CD14-positive monocyte (primary cell): ENCODE measurements around the gene RCN2. TPM values are rescaled to one million over a fixed set of nuclear protein-coding genes. Genes with fewer than 3 reads are reported as not detected.

Experiments used
- DNase-seq, 3 donors: peaks; one replicate each; pipeline ENCODE4 v3.0.0-alpha.2; 2011 to 2022
- H2AFZ ChIP-seq: 2 replicates; pipeline ENCODE4 v1.6.0; 2012; ENCODE audit warnings: mild to moderate bottlenecking, low read depth, low read length, inconsistent platforms; ENCODE audit not compliant: insufficient read depth, poor library complexity, severe bottlenecking
- H3K27ac ChIP-seq, 2 donors: 1 replicate in 1 of 2; 2 replicates in 1 of 2; pipeline ENCODE4 v1.5.1; 2012 to 2013; ENCODE audit warnings: low read length in 2 of 2, control low read depth in 1 of 2, inconsistent platforms in 1 of 2, low read depth in 1 of 2, mild to moderate bottlenecking in 1 of 2
- H3K27me3 ChIP-seq, 2 donors: one replicate each; pipeline versions ENCODE4 v1.6.0 to v1.6.1; 2011 to 2013; ENCODE audit warnings: low read length in 2 of 2; ENCODE audit not compliant: control insufficient read depth in 2 of 2, insufficient read depth in 2 of 2
- H3K36me3 ChIP-seq, 2 donors: replicated peaks in 1 of 2; 1 replicate in 1 of 2; 2 replicates in 1 of 2; pipeline versions ENCODE4 v1.5.1 to v1.6.1; 2012 to 2013; ENCODE audit warnings: low read length in 2 of 2, control low read depth in 1 of 2, inconsistent platforms in 1 of 2, mild to moderate bottlenecking in 1 of 2; ENCODE audit not compliant: insufficient read depth in 2 of 2, control insufficient read depth in 1 of 2
- H3K4me1 ChIP-seq, 2 donors: 1 replicate in 1 of 2; 2 replicates in 1 of 2; pipeline versions ENCODE4 v1.5.1 to v1.6.1; 2012 to 2013; ENCODE audit warnings: low read length in 2 of 2, control low read depth in 1 of 2, inconsistent platforms in 1 of 2, mild to moderate bottlenecking in 1 of 2, moderate library complexity in 1 of 2; ENCODE audit not compliant: insufficient read depth in 2 of 2, control insufficient read depth in 1 of 2
- H3K4me2 ChIP-seq: replicated peaks from 2 replicates; pipeline ENCODE3; 2012; ENCODE audit warnings: low read length, moderate library complexity, mild to moderate bottlenecking; ENCODE audit not compliant: poor library complexity, severe bottlenecking; ENCODE audit errors: extremely low read depth
- H3K4me3 ChIP-seq, 3 experiments: fragments of 200-600 bp in 1 of 3; sonication (generic) in 1 of 3; replicated peaks in 1 of 3; 1 replicate in 2 of 3; 2 replicates in 1 of 3; pipeline ENCODE4 v1.5.1; 2011 to 2013; ENCODE audit warnings: low read length in 3 of 3, mild to moderate bottlenecking in 3 of 3, control low read depth in 2 of 3, low read depth in 2 of 3, inconsistent platforms in 1 of 3, moderate library complexity in 1 of 3
- H3K79me2 ChIP-seq: 2 replicates; pipeline ENCODE4 v1.6.0; 2012; ENCODE audit warnings: mild to moderate bottlenecking, control low read depth, inconsistent platforms, low read length, moderate library complexity; ENCODE audit not compliant: insufficient read depth
- H3K9ac ChIP-seq: 2 replicates; pipeline ENCODE4 v1.6.0; 2017; ENCODE audit warnings: low read length, mild to moderate bottlenecking; ENCODE audit not compliant: insufficient read depth, poor library complexity, severe bottlenecking
- H3K9me3 ChIP-seq, 2 donors: replicated peaks in 1 of 2; 1 replicate in 1 of 2; 2 replicates in 1 of 2; pipeline versions ENCODE4 v1.5.1 to v1.6.1; 2012 to 2013; ENCODE audit warnings: low read length in 2 of 2, control low read depth in 1 of 2; ENCODE audit not compliant: control insufficient read depth in 1 of 2, insufficient read depth in 1 of 2
- H4K20me1 ChIP-seq: 2 replicates; pipeline ENCODE4 v1.6.0; 2012; ENCODE audit warnings: mild to moderate bottlenecking, low read length, control low read depth, moderate library complexity; ENCODE audit not compliant: insufficient read depth
- H3K27ac Mint-ChIP-seq, 7 donors: one replicate each; pipeline ENCODE4 v1.8.0; 2020; ENCODE audit warnings: mild to moderate bottlenecking in 7 of 7, mixed read lengths in 7 of 7, moderate library complexity in 6 of 7, inconsistent platforms in 2 of 7
- H3K27me3 Mint-ChIP-seq, 3 donors: one replicate each; pipeline ENCODE4 v1.8.0; 2021 to 2022; ENCODE audit warnings: low read depth in 3 of 3, mild to moderate bottlenecking in 3 of 3, mixed read lengths in 3 of 3, moderate library complexity in 3 of 3, inconsistent platforms in 1 of 3
- H3K36me3 Mint-ChIP-seq, 2 donors: one replicate each; pipeline ENCODE4 v1.8.0; 2020; ENCODE audit warnings: mixed read lengths in 2 of 2, inconsistent platforms in 1 of 2, mild to moderate bottlenecking in 1 of 2
- H3K4me1 Mint-ChIP-seq: one replicate; pipeline ENCODE4 v1.8.0; 2020; ENCODE audit warnings: mild to moderate bottlenecking, mixed read lengths
- H3K4me3 Mint-ChIP-seq, 2 donors: one replicate each; pipeline ENCODE4 v1.8.0; 2020; ENCODE audit warnings: mild to moderate bottlenecking in 2 of 2, mixed read lengths in 2 of 2, moderate library complexity in 1 of 2
- H3K9me3 Mint-ChIP-seq, 7 donors: one replicate each; pipeline ENCODE4 v1.8.0; 2020 to 2022; ENCODE audit warnings: mixed read lengths in 7 of 7, mild to moderate bottlenecking in 6 of 7, moderate library complexity in 6 of 7, inconsistent platforms in 2 of 7
- CTCF ChIP-seq: fragments of 200-600 bp; IDR thresholded peaks from one replicate; pipeline ENCODE4 v1.8.0; 2022; ENCODE audit warnings: antibody characterized with exemption, mild to moderate bottlenecking
- WGBS: methylation state at CpG from one replicate; pipeline ENCODE4 v1.1.5; 2013; ENCODE audit warnings: missing lambda C conversion rate; ENCODE audit not compliant: insufficient coverage; 5-methylcytosine and 5-hydroxymethylcytosine counted together
- intact Hi-C, 2 donors: fragments of 100-400 bp; cut with micrococcal nuclease; formaldehyde crosslinking; loops; one replicate each; pipeline versions ENCODE4 v1.15.0 to v1.15.1; 2023
- polyA plus RNA-seq, 3 donors: library from polyadenylated mRNA; depleted of rRNA in 1 of 3; unstranded in 2 of 3; stranded (reverse) in 1 of 3; fragments of 300-500 nt in 2 of 3; fragments of >200 nt in 1 of 3; fragmentation: Illumina TruSeq in 2 of 3; gene quantifications; 1 replicate in 2 of 3; 2 replicates in 1 of 3; pipeline ENCODE4 v1.2.3, GENCODE V29; 2012 to 2021

Gene RCN2
- polyA plus RNA-seq, 3 donors: 7.1 to 16.4 (median 13.2) TPM

- no peaks in the 10 kb centered on the region for H4K20me1 ChIP-seq
- peak in 2 of 3 donors; percentile 12 to 43 for DNase-seq
- intact Hi-C loops: loop anchor here in 1 of 2 donors (10.0 kb wide), 1 partner anchor 522 kb away; the partner anchor contains the start of genes HMG20A and PEAK1
- H3K36me3 Mint-ChIP-seq: peaks cover 9% of the 10 kb centered on the region in 2 donors
- H3K9me3 ChIP-seq: no peaks in the 10 kb centered on the region
- peak overlapping the region; percentile 52 for H2AFZ ChIP-seq
- H3K9me3 Mint-ChIP-seq: peaks cover 0 to 4% (median 0%) of the 10 kb centered on the region in 7 donors
- H3K4me3 ChIP-seq: peak overlapping the region in 2 of 3 experiments; percentile 19 to 67
- peaks cover 18% of the 10 kb centered on the region for H3K79me2 ChIP-seq
- peak overlapping the region; percentile 68 for H3K4me2 ChIP-seq
- H3K4me1 ChIP-seq: peaks cover 33 to 49% of the 10 kb centered on the region in 2 donors
- peak overlapping the region; percentile 78 to 87 for H3K4me3 Mint-ChIP-seq
- peak; percentile 39 for TF ChIP-seq CTCF
- peak overlapping the region; percentile 41 to 87 (median 81) for H3K27ac Mint-ChIP-seq
- peaks cover under 1 to 9% (median 2%) of the 10 kb centered on the region in 3 donors for H3K27me3 Mint-ChIP-seq
- peaks cover 46% of the 10 kb centered on the region for H3K4me1 Mint-ChIP-seq
- H3K9ac ChIP-seq: no peak overlapping the region
- no peaks in the 10 kb centered on the region for H3K27me3 ChIP-seq
- no peaks in the 10 kb centered on the region for H3K36me3 ChIP-seq
- H3K27ac ChIP-seq: peak overlapping the region in 1 of 2 donors; percentile 70
These were observed 28.3 kb upstream of the RCN2 start for GRCh38 chr15:76903251-76903681.

GRCh38 chr15:76904461-76905012 lies 27.0 kb upstream of the RCN2 start:
- peak overlapping the region; percentile 97 for H2AFZ ChIP-seq
- under 1% methylated on average over 22 of the region's 29 CpGs for WGBS

More at GRCh38 chr15:76904461-76905012, 27.0 kb upstream of the RCN2 start:
- TF ChIP-seq CTCF: no peak
- H4K20me1 ChIP-seq: no peaks in the 10 kb centered on the region
- intact Hi-C loops: loop anchor here in 1 of 2 donors (10.0 kb wide), 1 partner anchor 520 kb away; the partner anchor contains the start of genes HMG20A and PEAK1
- Mint-ChIP-seq H3K4me3 (peak overlapping the region; percentile 94 to 98), H3K36me3 (peaks cover 4% of the 10 kb centered on the region in 2 donors), H3K27ac (peak overlapping the region; percentile 83 to 94 (median 89)), H3K9me3 (peaks cover 0 to 1% (median 0%) of the 10 kb centered on the region in 7 donors), H3K27me3 (peaks cover 2 to 9% (median 4%) of the 10 kb centered on the region in 3 donors), H3K4me1 (peaks cover 43% of the 10 kb centered on the region)
- peaks cover 34 to 51% of the 10 kb centered on the region in 2 donors for H3K4me1 ChIP-seq
- DNase-seq: peak in 1 of 3 donors; percentile 26
- peak overlapping the region; percentile 94 for H3K9ac ChIP-seq
- H3K27me3 ChIP-seq: no peaks in the 10 kb centered on the region
- no peaks in the 10 kb centered on the region for H3K9me3 ChIP-seq
- H3K4me2 ChIP-seq: peak overlapping the region; percentile 82
- peaks cover 18% of the 10 kb centered on the region for H3K79me2 ChIP-seq
- H3K27ac ChIP-seq: peak overlapping the region; percentile 21 to 90
- H3K36me3 ChIP-seq: no peaks in the 10 kb centered on the region
- H3K4me3 ChIP-seq: peak overlapping the region; percentile 80 to 90 (median 88)
